T-helper 1 cell treated with Interleukin-12 subunit alpha and Interleukin-12 subunit beta and Interleukin-4 antibody, amounts not matched to agents 30 μg/mL and 1 μg/mL, for 36 hours (primary cell): ENCODE results near the gene FLYWCH2.
A peak's percentile ranks its signal among the peaks of the same experiment; 100 is the strongest.

Source experiments
- H3K27ac Mint-ChIP-seq: one replicate; pipeline ENCODE4 v1.8.0; 2021; ENCODE audit warnings: mild to moderate bottlenecking, mixed read lengths
- H3K27me3 Mint-ChIP-seq: one replicate; pipeline ENCODE4 v1.8.0; 2021; ENCODE audit warnings: low read depth, mixed read lengths
- H3K36me3 Mint-ChIP-seq: one replicate; pipeline ENCODE4 v1.8.0; 2021; ENCODE audit warnings: low read depth, mixed read lengths
- H3K4me1 Mint-ChIP-seq: one replicate; pipeline ENCODE4 v1.8.0; 2021; ENCODE audit warnings: low read depth, mixed read lengths
- H3K4me3 Mint-ChIP-seq: one replicate; pipeline ENCODE4 v1.8.0; 2021; ENCODE audit warnings: mild to moderate bottlenecking, moderate library complexity, mixed read lengths
- H3K9me3 Mint-ChIP-seq: one replicate; pipeline ENCODE4 v1.8.0; 2021; ENCODE audit warnings: mixed read lengths

The FLYWCH2 gene, protein sequence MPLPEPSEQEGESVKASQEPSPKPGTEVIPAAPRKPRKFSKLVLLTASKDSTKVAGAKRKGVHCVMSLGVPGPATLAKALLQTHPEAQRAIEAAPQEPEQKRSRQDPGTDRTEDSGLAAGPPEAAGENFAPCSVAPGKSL

DNA sequence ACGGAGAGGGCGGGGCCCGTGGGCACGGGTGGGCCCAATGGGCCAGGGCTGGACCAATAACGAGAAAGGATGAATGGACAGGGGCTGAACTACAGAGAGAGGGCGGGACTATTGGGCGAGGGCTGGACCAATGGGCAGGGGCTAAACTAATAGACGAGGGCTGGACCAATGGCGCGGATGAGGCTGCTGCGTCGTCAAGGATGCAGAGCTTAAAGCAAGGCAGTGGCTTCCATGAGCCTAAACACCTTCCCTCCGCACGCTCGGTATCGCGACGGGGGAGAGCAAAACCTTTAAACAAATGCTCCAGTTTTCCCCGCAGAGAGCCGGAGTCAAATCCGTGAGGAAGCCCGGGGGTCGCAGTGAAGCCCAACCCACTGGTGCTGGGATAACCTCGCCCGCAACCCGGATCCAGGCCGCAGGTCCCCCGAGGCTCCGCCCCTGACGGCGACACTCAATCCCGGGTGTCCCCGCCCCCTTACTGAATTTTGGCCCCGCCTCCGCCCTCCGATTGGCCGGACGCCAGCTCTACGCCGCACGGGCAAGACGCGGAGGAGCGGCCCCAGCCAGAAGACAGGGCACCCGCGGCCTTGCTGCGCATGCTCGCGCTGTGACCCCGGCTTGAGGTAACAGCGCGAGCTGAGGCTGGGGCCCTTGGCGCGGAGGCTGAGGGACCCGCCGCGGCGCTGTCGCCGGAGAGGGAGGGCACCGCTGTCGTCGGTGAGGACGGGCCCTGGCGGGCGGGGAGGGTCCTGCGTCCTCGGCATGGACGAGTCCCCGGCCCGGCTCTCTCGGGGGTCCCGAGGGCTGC, at the start of gene FLYWCH2:
Gene FLYWCH2 (plus strand): TSS at position 566 of the 808 bp plus-strand sequence. CDS start 13,235 bp downstream, outside the sequence.
- Mint-ChIP-seq H3K27ac (peak within 1 kb of the TSS; percentile 97), H3K36me3 (no peaks in the 10 kb centered on the region), H3K27me3 (peaks cover 8% of the 10 kb centered on the region), H3K4me1 (peaks cover 8% of the 10 kb centered on the region), H3K4me3 (peak within 1 kb of the TSS; percentile 88), H3K9me3 (no peaks in the 10 kb centered on the region)

DNA sequence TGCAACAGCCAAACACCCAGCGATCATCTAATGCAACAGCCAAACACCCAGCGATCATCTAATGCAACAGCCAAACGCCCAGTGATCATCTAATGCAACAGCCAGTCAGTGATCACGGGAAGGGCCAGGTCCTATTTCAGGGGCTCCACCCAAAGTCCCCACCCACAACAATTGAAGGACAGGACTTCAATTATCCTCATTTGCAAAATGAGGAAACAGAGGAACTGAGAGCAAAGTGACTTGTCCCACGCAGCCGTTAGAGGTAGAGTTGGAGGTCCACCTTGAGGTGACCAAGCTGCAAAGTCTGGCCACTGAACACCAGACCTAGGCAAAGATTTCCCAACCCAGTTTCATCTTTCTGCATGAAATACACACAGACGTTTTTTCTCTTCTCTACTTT, 49.2 kb upstream of the FLYWCH2 start:
- no peak overlapping the region for H3K4me3 Mint-ChIP-seq
- H3K27me3 Mint-ChIP-seq = peaks cover 4% of the 10 kb centered on the region

DNA sequence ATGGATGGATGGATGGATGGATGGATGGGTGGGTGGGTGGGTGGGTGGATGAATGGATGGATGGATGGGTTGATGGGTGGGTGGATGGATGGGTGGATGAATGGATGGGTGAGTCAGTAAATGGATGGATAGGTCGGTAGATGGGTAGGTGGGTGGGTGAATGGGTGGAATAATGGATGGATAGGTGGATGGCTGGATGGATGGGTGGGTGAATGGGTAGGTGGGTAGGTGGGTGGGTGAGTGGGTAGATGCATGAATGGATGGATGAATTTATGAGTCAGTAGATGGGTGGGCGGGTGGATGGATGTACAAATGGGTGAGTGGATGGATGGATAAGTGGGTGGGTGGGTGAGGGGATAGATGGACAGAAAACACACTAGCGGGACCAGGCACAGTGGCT, 48.0 kb upstream of the FLYWCH2 start:
- H3K4me3 Mint-ChIP-seq = no peak overlapping the region
- H3K27ac Mint-ChIP-seq = no peak overlapping the region
- H3K4me1 Mint-ChIP-seq = peaks cover 5% of the 10 kb centered on the region
- H3K27me3 Mint-ChIP-seq = peaks cover 4% of the 10 kb centered on the region
- H3K36me3 Mint-ChIP-seq = peaks cover 2% of the 10 kb centered on the region
- H3K9me3 Mint-ChIP-seq = peaks cover 5% of the 10 kb centered on the region

More for the DNA sequence above, 49.2 kb upstream of the FLYWCH2 start:
- Mint-ChIP-seq H3K36me3 (peaks cover 2% of the 10 kb centered on the region), H3K27ac (no peak overlapping the region), H3K9me3 (peaks cover 5% of the 10 kb centered on the region), H3K4me1 (peaks cover 5% of the 10 kb centered on the region)

DNA sequence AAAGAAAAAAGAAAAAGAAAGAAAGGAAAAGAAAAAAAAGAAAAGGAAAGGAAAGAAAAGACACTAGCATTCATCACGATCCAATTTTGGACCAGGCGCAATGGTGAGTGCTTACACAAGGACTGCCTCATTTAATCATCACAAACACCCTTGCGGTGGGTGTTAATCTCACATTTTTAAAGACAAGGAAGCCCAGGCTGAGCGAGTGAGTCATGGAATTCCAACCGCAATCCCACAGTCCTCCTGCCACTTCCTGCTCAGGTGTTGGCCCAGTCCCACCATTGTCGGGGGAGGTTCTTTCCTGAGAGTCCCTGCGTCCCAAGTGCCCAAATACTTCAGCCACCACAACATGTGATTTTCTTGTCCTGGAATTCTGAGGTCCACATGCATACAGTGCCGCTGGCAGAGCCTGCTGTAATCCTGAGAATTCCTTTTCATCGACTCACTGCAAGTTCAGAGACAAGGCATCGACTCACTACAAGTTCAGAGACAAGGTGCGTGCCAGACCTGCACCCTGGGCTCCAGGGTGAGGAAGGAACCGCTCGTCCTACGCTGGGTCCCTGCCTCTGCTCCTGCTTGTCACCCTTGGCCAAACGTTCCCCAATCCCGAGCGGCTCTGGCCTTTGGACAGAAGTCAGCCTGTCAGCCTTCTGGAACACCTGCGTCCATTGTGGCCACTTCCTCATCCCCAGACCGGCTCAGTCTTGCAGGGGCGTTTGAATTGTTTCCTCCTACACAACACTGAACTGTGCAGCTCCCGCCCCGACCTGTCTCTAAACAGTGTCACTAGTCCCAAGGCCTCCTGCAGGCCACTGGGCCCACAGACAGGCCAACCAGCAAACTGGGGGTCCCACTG, 47.1 kb upstream of the FLYWCH2 start:
- H3K4me1 Mint-ChIP-seq = peaks cover 3% of the 10 kb centered on the region

DNA sequence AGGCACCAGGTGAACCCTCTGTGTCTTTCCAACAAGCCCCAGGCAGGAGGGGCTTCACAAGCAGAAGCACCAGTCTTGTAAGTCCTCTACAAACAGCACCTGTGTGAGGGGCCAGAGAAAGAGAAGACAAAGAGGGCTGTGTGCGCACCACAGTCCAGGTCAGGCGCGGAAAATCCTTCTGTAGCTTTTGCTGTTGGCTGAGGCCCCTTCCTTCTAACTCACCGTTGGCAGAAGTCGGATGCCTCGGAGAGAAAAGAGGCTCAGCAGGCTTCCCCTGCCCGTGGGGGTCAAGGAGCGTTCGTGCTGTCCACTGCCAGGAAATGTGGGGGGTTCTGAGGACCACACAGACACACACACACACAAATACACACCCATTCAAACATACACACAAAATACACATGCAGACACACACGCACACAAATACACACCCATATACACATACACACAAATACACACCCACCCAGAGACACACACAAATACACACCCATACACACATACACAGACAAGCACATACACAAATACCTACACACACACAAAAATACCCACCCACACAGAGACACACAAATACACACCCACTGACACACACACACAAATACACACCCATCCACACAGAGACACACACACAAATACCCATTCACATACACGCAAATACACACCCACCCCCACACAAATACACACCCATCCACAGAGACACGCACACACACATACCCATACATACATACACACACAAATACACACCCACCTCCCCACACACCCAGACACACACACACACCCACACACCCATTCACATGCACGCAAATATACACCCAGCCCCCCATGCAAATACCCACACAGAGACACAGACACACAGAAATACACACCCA, 46.1 kb upstream of the FLYWCH2 start:
- H3K4me1 Mint-ChIP-seq = peaks cover 6% of the 10 kb centered on the region
- H3K27ac Mint-ChIP-seq = no peak overlapping the region
- H3K27me3 Mint-ChIP-seq = peaks cover 4% of the 10 kb centered on the region
- no peak overlapping the region for H3K4me3 Mint-ChIP-seq
- H3K9me3 Mint-ChIP-seq = peaks cover 5% of the 10 kb centered on the region
- no peaks in the 10 kb centered on the region for H3K36me3 Mint-ChIP-seq

More for the DNA sequence above, 47.1 kb upstream of the FLYWCH2 start:
- peaks cover 5% of the 10 kb centered on the region for H3K9me3 Mint-ChIP-seq
- H3K36me3 Mint-ChIP-seq = peaks cover 2% of the 10 kb centered on the region
- no peak overlapping the region for H3K4me3 Mint-ChIP-seq
- H3K27me3 Mint-ChIP-seq = peaks cover 4% of the 10 kb centered on the region
- no peak overlapping the region for H3K27ac Mint-ChIP-seq

DNA sequence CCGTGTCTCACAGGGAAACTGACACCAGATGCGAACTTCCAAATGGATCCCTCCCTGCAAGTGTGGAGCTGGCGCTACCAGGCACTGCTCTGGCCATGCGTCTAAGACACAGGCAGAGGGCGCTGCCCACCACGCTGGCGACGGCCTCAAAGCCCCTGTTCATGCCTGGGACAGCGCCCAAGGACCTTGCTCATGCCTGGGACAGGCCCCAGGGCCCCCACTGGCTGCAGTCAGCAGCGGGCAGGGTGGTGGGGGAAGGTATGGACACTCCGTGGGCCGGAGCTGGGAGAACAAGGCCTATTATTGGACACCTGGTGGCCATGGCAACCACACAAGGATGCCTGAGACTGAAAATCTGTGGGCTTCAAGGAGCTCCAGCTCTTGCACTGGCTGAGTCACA, 44.1 kb upstream of the FLYWCH2 start:
- Mint-ChIP-seq H3K4me1 (peaks cover 10% of the 10 kb centered on the region), H3K27ac (no peak overlapping the region), H3K4me3 (no peak overlapping the region), H3K9me3 (no peaks in the 10 kb centered on the region), H3K27me3 (peaks cover 4% of the 10 kb centered on the region), H3K36me3 (no peaks in the 10 kb centered on the region)

DNA sequence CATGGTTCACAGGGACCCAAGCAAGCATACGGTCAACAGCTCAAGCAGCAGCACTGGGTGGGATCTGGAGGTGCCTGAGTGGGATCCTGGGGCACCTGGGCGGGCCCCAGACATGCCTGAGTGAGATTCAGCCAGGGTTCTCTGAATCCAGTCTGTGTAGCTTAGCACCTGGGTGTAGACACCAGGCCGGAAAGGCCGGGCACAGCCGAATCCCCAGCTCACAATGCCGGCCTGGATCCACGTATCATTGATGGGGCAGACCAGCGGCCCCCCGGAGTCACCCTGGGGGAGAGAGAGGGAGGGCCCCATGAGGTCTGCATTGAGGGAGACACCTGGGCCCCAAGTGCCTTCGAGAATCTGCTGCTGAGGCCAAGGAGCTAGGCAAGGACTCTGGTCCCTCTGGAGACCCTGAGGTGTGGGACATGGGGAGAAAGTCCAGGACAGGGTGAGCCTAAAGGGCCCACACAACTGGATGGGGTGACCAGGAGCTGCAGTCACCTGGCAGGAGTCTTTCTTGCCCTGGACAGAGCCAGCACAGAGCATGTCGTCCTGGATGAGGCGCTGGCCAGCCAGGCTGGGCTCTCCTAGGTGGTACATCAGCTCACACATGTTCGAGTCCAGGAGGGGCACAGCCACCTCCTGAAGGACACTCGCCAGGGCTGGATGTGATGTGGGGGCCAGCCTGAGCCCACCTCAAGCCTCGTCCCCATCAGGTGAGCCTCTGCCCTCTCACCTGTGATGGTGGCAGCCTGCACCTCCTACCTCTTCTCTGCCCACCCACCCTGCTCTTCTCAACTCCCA, 43.2 kb upstream of the FLYWCH2 start:
- Mint-ChIP-seq H3K27ac (no peak overlapping the region), H3K9me3 (no peaks in the 10 kb centered on the region), H3K27me3 (peaks cover 4% of the 10 kb centered on the region), H3K4me1 (peaks cover 10% of the 10 kb centered on the region), H3K36me3 (no peaks in the 10 kb centered on the region), H3K4me3 (no peak overlapping the region)

DNA sequence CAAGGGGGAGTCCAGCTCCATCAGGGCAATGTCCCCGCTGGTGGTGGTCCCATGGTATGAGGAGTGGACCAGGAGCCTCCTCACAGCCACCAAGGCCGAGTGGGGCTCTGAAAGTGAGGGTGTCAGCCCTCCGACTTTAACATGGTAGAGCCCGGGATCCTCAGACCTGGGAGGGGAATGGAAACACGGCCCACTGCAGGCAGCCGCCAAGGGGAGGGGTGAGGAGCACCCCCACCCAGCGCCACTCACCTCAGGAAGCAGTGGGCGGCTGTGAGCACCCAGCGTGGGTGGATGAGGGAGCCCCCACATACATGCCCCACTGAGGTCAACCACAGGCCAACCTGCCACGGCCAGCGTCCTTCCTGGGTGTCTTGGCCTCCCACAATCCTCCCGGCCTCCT, 42.1 kb upstream of the FLYWCH2 start:
- peaks cover 4% of the 10 kb centered on the region for H3K27me3 Mint-ChIP-seq
- no peak overlapping the region for H3K27ac Mint-ChIP-seq
- peaks cover 10% of the 10 kb centered on the region for H3K4me1 Mint-ChIP-seq
- no peaks in the 10 kb centered on the region for H3K9me3 Mint-ChIP-seq
- no peaks in the 10 kb centered on the region for H3K36me3 Mint-ChIP-seq
- H3K4me3 Mint-ChIP-seq = no peak overlapping the region

DNA sequence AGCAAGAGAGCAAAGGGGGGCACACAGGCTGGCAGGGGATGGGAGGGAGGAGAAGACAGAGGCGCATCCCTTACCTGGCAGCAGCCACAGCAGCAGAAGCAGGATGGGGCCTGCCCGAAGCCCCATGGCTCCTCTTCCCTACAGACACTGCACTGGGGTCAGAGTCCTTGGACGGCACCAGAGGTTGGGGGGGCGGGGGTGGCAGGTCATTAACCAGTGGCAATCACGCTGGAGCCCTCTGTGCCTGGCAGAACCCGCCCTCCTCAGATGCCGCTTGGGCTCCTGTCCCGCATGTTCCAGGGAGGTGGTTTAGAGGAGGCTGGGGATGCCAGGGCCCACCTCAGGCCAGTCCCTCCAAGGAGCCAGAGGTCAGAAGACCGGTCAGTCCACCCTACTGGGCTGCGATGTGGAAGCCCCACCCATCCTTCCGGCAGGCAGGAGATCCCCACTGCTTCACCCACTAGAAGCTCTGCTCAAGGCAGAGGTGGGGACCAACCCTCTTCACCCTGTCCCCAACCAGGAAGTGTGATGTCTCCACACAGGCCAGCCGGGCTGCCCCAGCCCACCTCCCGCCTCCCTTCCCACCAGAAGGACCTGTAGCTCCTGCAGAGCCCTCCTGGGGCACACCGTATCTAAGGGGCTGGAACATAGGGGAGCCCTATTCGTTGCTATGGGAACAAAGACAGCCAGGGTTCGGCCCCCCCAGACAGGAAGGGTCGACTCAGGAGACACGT, 41.2 kb upstream of the FLYWCH2 start:
- H3K27ac Mint-ChIP-seq = no peak overlapping the region
- H3K27me3 Mint-ChIP-seq = peaks cover 4% of the 10 kb centered on the region
- H3K9me3 Mint-ChIP-seq = no peaks in the 10 kb centered on the region
- peaks cover 13% of the 10 kb centered on the region for H3K4me1 Mint-ChIP-seq
- H3K4me3 Mint-ChIP-seq = peak overlapping the region; percentile 17
- H3K36me3 Mint-ChIP-seq = no peaks in the 10 kb centered on the region

DNA sequence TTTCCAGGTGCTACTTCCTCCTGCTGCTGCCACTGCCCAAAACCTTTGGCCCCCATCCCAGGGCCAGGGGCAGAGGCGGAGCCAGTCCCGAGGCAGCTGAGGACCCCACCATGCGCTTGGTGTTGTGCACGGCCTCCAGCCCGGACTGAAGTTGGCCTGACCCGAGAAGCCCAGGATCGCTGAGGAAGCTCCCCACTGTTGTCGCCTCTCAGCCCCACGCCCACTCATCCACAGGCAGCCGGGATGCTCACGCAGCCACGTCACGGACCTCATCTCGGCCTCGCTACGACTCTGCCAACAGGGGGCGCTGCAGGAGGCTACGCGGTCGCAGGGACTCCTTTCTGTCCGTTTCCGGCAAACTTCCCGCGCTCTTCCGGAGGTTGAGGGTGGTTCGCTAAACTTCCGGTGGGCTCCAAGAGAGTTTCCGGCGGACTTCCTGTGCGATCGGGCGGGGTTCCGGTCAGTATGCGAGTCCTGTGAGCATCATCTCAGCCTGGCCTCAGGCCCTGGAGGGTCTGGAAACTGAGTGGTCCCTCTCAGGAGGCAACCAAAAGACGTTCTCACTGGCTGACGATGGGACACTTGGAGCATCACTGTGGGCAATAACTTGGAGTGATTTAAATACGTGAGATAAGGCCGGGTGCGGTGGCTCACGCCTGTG, 40.5 kb upstream of the FLYWCH2 start:
- Mint-ChIP-seq H3K9me3 (no peaks in the 10 kb centered on the region), H3K4me1 (peaks cover 13% of the 10 kb centered on the region), H3K36me3 (no peaks in the 10 kb centered on the region), H3K27me3 (no peaks in the 10 kb centered on the region), H3K27ac (peak overlapping the region; percentile 77), H3K4me3 (peak overlapping the region; percentile 61)

DNA sequence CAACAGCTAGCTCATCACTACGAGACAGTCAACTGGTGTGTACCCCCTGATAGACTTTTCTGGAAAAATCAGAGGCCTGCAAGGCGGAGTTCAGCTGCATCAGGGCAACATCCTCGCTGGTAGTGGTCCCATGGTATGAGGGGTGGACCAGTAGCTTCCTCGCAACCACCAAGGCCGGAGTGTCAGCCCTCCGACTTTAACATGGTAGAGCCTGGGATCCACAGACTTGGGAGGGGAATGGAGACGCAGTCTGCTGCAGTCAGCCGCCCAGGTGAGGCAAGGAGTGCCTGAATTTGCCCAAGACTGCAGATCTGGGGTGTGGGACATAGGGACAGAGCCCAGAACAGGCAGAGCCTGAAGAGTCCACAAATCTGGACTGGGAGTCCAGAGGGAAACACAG, 39.5 kb upstream of the FLYWCH2 start:
- peaks cover 10% of the 10 kb centered on the region for H3K4me1 Mint-ChIP-seq
- H3K4me3 Mint-ChIP-seq = no peak overlapping the region
- H3K27me3 Mint-ChIP-seq = no peaks in the 10 kb centered on the region
- no peaks in the 10 kb centered on the region for H3K9me3 Mint-ChIP-seq
- H3K27ac Mint-ChIP-seq = no peak overlapping the region
- H3K36me3 Mint-ChIP-seq = no peaks in the 10 kb centered on the region

DNA sequence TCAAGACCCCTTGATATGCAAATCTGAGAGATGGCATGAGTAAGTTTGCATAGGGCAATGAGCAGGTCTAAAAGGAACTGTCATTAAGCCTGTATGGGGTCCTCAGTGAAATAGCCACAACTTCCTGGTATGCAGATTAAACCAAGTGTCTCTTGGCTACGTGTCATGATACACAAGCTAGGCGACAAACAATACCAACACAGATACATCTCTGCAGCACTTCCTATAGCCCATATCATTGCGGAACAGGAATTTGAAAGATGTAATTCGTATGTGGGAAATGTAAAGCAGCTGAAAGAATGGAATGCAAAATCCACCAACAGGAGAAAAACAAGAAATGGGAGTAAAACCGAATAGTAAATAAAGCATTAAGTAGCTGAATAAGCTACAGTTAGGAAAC, 37.9 kb upstream of the FLYWCH2 start:
- Mint-ChIP-seq H3K4me1 (peaks cover 10% of the 10 kb centered on the region), H3K4me3 (no peak overlapping the region), H3K36me3 (no peaks in the 10 kb centered on the region), H3K27me3 (peaks cover 9% of the 10 kb centered on the region), H3K27ac (no peak overlapping the region), H3K9me3 (no peaks in the 10 kb centered on the region)
